GM12892 (cell line): ENCODE measurements around the gene PPP2R2C.

Experiments used
- DNase-seq: peaks from one replicate; pipeline ENCODE4 v3.0.0; 2011; ENCODE audit not compliant: insufficient read length
- FAIRE-seq: peaks from 2 replicates; lab custom pipeline; 2011; peaks lifted over from hg19 to GRCh38; lab: Jason Lieb, UNC
- POLR2A ChIP-seq: IDR thresholded peaks from 2 replicates; pipeline ENCODE4 v1.6.1; 2011; ENCODE audit warnings: low read depth, low read length, control low read depth
- POLR2AphosphoS5 ChIP-seq: IDR thresholded peaks from 2 replicates; pipeline ENCODE4 v1.6.1; 2011; ENCODE audit warnings: low read depth, low read length, control low read depth
- TAF1 ChIP-seq: IDR thresholded peaks from 2 replicates; pipeline ENCODE4 v1.6.1; 2011; ENCODE audit warnings: low read depth, mild to moderate bottlenecking, control low read depth, low read length, borderline replicate concordance

Gene PPP2R2C

GRCh38 chr4:6464842-6465588 is 7.4 kb downstream of the PPP2R2C start:
- TF ChIP-seq POLR2A (no peak), POLR2AphosphoS5 (no peak), TAF1 (no peak)
- no peak for FAIRE-seq
- DNase-seq: no peak

- no peak for DNase-seq
- FAIRE-seq: no peak
- no peak for TF ChIP-seq POLR2A
- no peak for TF ChIP-seq POLR2AphosphoS5
- no peak for TF ChIP-seq TAF1
These were observed 8.8 kb downstream of the PPP2R2C start for GRCh38 chr4:6463311-6464289.

GRCh38 chr4:6461301-6462165 is 10.9 kb downstream of the PPP2R2C start:
- no peak for TF ChIP-seq POLR2A
- TF ChIP-seq POLR2AphosphoS5: no peak
- TF ChIP-seq TAF1: no peak
- DNase-seq (no peak), FAIRE-seq (no peak)

- DNase-seq (no peak), FAIRE-seq (no peak)
- TF ChIP-seq POLR2AphosphoS5: no peak
These were observed 11.5 kb downstream of the PPP2R2C start for GRCh38 chr4:6460876-6461275.

GRCh38 chr4:6458528-6458927 is 13.9 kb downstream of the PPP2R2C start:
- FAIRE-seq (no peak), DNase-seq (no peak)
- TF ChIP-seq POLR2AphosphoS5 (no peak), POLR2A (no peak), TAF1 (no peak)

GRCh38 chr4:6456450-6456849 is 16.0 kb downstream of the PPP2R2C start:
- no peak for DNase-seq
- FAIRE-seq: no peak
- TF ChIP-seq POLR2AphosphoS5 (no peak), POLR2A (no peak), TAF1 (no peak)

- TF ChIP-seq POLR2AphosphoS5 (no peak), TAF1 (no peak), POLR2A (no peak)
These were observed 18.1 kb downstream of the PPP2R2C start for GRCh38 chr4:6454112-6454910.

GRCh38 chr4:6453688-6453990 is 18.8 kb downstream of the PPP2R2C start:
- TF ChIP-seq POLR2AphosphoS5 (no peak), TAF1 (no peak), POLR2A (no peak)
- FAIRE-seq: no peak

More at GRCh38 chr4:6454112-6454910, 18.1 kb downstream of the PPP2R2C start:
- DNase-seq (no peak), FAIRE-seq (no peak)

GRCh38 chr4:6452897-6453687 is 19.3 kb downstream of the PPP2R2C start:
- FAIRE-seq (no peak), DNase-seq (no peak)
- TF ChIP-seq POLR2AphosphoS5: no peak

More at GRCh38 chr4:6453688-6453990, 18.8 kb downstream of the PPP2R2C start:
- no peak for DNase-seq

GRCh38 chr4:6452116-6452896 is 20.1 kb downstream of the PPP2R2C start:
- no peak for TF ChIP-seq POLR2AphosphoS5
- no peak for TF ChIP-seq TAF1
- TF ChIP-seq POLR2A: no peak
- FAIRE-seq: no peak

More at GRCh38 chr4:6452116-6452896, 20.1 kb downstream of the PPP2R2C start:
- no peak for DNase-seq
